HepG2 (cell line): Measurements from ENCODE around the gene AARSD1. TPM values are rescaled to one million over a fixed set of nuclear protein-coding genes. Genes with fewer than 3 reads are reported as not detected.

Experiments used
- FOXA1 ChIP-seq, 2 experiments: fragments of 450-650 bp in 1 of 2; sonication (generic) in 1 of 2; formaldehyde crosslinking in 1 of 2; IDR thresholded peaks; 2 replicates each; pipeline versions ENCODE4 v1.4.0 to v1.6.1; 2016 to 2020; ENCODE audit warnings: missing genetic modification reagents in 1 of 2
- HNF4G ChIP-seq, 2 experiments: sonication (generic) in 1 of 2; formaldehyde crosslinking in 1 of 2; IDR thresholded peaks; 2 replicates each; pipeline versions ENCODE4 v1.4.0 to v1.6.1; 2011 to 2020; ENCODE audit warnings: borderline replicate concordance in 2 of 2, low read depth in 2 of 2, mild to moderate bottlenecking in 2 of 2, low read length in 1 of 2, missing genetic modification reagents in 1 of 2, moderate library complexity in 1 of 2
- IKZF1 ChIP-seq: fragments of 450-650 bp; IDR thresholded peaks from 2 replicates; pipeline ENCODE4 v1.7.1; 2016
- MED13 ChIP-seq: sonication (generic); formaldehyde crosslinking; IDR thresholded peaks from 2 replicates; pipeline ENCODE4 v1.5.0; 2020; ENCODE audit warnings: missing genetic modification reagents
- NR1H2 ChIP-seq: sonication (generic); formaldehyde crosslinking; IDR thresholded peaks from 2 replicates; pipeline ENCODE4 v1.8.1; 2022; ENCODE audit warnings: low read depth, missing genetic modification reagents, borderline replicate concordance
- SATB2 ChIP-seq: sonication (generic); formaldehyde crosslinking; IDR thresholded peaks from 2 replicates; pipeline ENCODE4 v1.5.0; 2020; ENCODE audit warnings: missing genetic modification reagents
- TBL1XR1 ChIP-seq: fragments of 150-350 bp; IDR thresholded peaks from 2 replicates; pipeline ENCODE4 v1.6.1; 2014; ENCODE audit warnings: borderline replicate concordance, low read length; ENCODE audit not compliant: partially characterized antibody
- TCF12 ChIP-seq, 2 experiments: fragments of 450-650 bp in 1 of 2; sonication (generic) in 1 of 2; formaldehyde crosslinking in 1 of 2; IDR thresholded peaks; 2 replicates each; pipeline versions ENCODE4 v1.6.1 to v1.8.0; 2017 to 2022; ENCODE audit warnings: antibody characterized with exemption in 1 of 2, mild to moderate bottlenecking in 1 of 2, missing genetic modification reagents in 1 of 2, moderate library complexity in 1 of 2
- ZC3H13 ChIP-seq: sonication (generic); formaldehyde crosslinking; IDR thresholded peaks from 2 replicates; pipeline ENCODE4 v1.8.1; 2023; ENCODE audit warnings: mild to moderate bottlenecking, missing genetic modification reagents, moderate library complexity
- ZNF205 ChIP-seq: IDR thresholded peaks from 2 replicates; pipeline ENCODE4 v1.6.1; 2018; ENCODE audit warnings: missing biosample characterization, missing genetic modification reagents
- ZNF251 ChIP-seq: sonication (generic); formaldehyde crosslinking; IDR thresholded peaks from 2 replicates; pipeline ENCODE4 v1.9.0; 2021; ENCODE audit warnings: mild to moderate bottlenecking, missing genetic modification reagents
- ZNF326 ChIP-seq: sonication (generic); formaldehyde crosslinking; IDR thresholded peaks from 2 replicates; pipeline ENCODE4 v1.4.0; 2020; ENCODE audit warnings: missing genetic modification reagents, borderline replicate concordance
- ZNF432 ChIP-seq: sonication (generic); formaldehyde crosslinking; IDR thresholded peaks from 2 replicates; pipeline ENCODE4 v1.5.0; 2020; ENCODE audit warnings: missing genetic modification reagents, mild to moderate bottlenecking, borderline replicate concordance
- ZNF598 ChIP-seq: sonication (generic); formaldehyde crosslinking; IDR thresholded peaks from 2 replicates; pipeline ENCODE4 v1.5.1; 2020; ENCODE audit warnings: mild to moderate bottlenecking, missing genetic modification reagents, borderline replicate concordance
- ZZZ3 ChIP-seq: sonication (generic); formaldehyde crosslinking; IDR thresholded peaks from 2 replicates; pipeline ENCODE4 v1.4.0; 2020; ENCODE audit warnings: missing genetic modification reagents, mild to moderate bottlenecking, borderline replicate concordance
- polyA plus RNA-seq, 8 experiments: library from polyadenylated mRNA; depleted of rRNA in 3 of 8; stranded (reverse) in 7 of 8; unstranded in 1 of 8; fragments of >200 nt; fragmentation: Illumina TruSeq in 4 of 8; extraction: Trizol in 4 of 8; gene quantifications; 2 replicates each; pipeline versions ENCODE4 v1.2.1 to v1.2.3, GENCODE V29; 2011 to 2016; ENCODE audit warnings: low read depth in 4 of 8, missing spikeins in 1 of 8, mixed read lengths in 1 of 8; ENCODE audit not compliant: insufficient read depth in 1 of 8
- total RNA-seq, 5 experiments: library from RNA; depleted of rRNA; stranded (reverse); fragments of >200 nt; fragmentation: Illumina TruSeq; extraction: Trizol; gene quantifications; 2 replicates each; pipeline ENCODE4 v1.2.3, GENCODE V29; 2016; ENCODE audit warnings: low read depth in 1 of 5
- TF ChIP-seq, protein P1 (sequence below): sonication (generic); formaldehyde crosslinking; IDR thresholded peaks from 2 replicates; pipeline ENCODE4 v1.5.1; 2020; ENCODE audit warnings: missing genetic modification reagents, mild to moderate bottlenecking, borderline replicate concordance
- TF ChIP-seq, protein P2 (sequence below), 2 experiments: sonication (generic) in 1 of 2; formaldehyde crosslinking in 1 of 2; IDR thresholded peaks; 2 replicates each; pipeline versions ENCODE4 v1.5.1 to v1.6.1; 2011 to 2020; ENCODE audit warnings: borderline replicate concordance in 1 of 2, low read depth in 1 of 2, low read length in 1 of 2, mild to moderate bottlenecking in 1 of 2, missing genetic modification reagents in 1 of 2, moderate library complexity in 1 of 2
- TF ChIP-seq, protein P3 (sequence below): sonication (generic); formaldehyde crosslinking; IDR thresholded peaks from 2 replicates; pipeline ENCODE4 v1.4.0; 2020; ENCODE audit warnings: mild to moderate bottlenecking, low read depth, missing genetic modification reagents

Gene AARSD1
- total and polyA plus RNA-seq, 2 of the 13 experiments (the other 11 are each of a cell fraction or from before 2014, with no cell fraction given) = 24.7 to 29.3 TPM

DNA sequence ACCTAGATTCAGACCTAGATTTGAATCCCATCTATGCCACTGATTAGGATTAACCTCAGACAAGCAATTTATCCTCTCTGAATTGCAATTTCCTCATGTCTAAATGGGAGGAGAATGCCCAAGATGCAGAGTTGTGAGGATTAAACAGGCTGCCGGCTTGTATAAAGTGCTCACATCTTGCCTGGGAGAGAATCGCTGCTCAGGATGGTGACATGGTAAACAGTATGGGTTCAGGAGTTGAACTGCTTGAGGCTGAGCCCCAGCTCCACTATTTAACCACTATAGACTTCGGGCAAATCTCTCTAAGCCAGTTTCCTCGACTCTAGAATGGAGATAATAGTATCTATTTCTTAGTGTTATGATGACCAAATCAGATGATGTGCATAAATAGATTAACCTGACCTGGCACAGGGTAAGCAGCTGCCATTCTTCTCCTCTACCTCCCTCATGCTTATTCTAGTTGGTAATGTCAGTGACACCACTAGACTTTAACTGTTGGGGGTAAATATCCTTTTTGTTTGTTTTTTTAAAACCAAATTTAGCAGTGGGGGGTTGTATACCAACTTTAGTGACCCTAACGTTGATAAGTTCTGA is 33.2 kb upstream of the AARSD1 start (continued):
- TF ChIP-seq ZC3H13 (CRISPR knock-in tag) (0 out of 2 replicates have a peak, but pooled peaks have one; percentile 32), TCF12 (IDR thresholded peaks at IDR 0.05) (no peak), TCF12 (CRISPR knock-in tag; IDR thresholded peaks at IDR 0.05) (peak; percentile 42; the same call in 1 of the 2 replicates), ZNF598 (CRISPR knock-in tag) (no peak), ZNF432 (CRISPR knock-in tag) (no peak), SATB2 (CRISPR knock-in tag) (0 out of 2 replicates have a peak, but pooled peaks have one; percentile 50), ZZZ3 (0 out of 2 replicates have a peak, but pooled peaks have one; percentile 33), ZNF326 (no peak), ZNF205 (CRISPR knock-in tag) (0 out of 2 replicates have a peak, but pooled peaks have one; percentile 56), MED13 (CRISPR knock-in tag) (peak; percentile 21; the same call in 1 of the 2 replicates), HNF4G (IDR thresholded peaks at IDR 0.05; ENCODE audit: borderline replicate concordance, low read depth, low read length) (no peak), HNF4G (CRISPR knock-in tag; IDR thresholded peaks at IDR 0.05; ENCODE audit: borderline replicate concordance, low read depth) (no peak), TBL1XR1 (no peak), NR1H2 (no peak), IKZF1 (no peak), ZNF251 (CRISPR knock-in tag) (no peak), FOXA1 (IDR thresholded peaks at IDR 0.05) (no peak), FOXA1 (CRISPR knock-in tag; IDR thresholded peaks at IDR 0.05) (peak; percentile 43; the same call in 1 of the 2 replicates)
- TF ChIP-seq, protein P1, sequence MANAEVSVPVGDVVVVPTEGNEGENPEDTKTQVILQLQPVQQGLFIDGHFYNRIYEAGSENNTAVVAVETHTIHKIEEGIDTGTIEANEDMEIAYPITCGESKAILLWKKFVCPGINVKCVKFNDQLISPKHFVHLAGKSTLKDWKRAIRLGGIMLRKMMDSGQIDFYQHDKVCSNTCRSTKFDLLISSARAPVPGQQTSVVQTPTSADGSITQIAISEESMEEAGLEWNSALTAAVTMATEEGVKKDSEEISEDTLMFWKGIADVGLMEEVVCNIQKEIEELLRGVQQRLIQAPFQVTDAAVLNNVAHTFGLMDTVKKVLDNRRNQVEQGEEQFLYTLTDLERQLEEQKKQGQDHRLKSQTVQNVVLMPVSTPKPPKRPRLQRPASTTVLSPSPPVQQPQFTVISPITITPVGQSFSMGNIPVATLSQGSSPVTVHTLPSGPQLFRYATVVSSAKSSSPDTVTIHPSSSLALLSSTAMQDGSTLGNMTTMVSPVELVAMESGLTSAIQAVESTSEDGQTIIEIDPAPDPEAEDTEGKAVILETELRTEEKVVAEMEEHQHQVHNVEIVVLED = no peak
- TF ChIP-seq, protein P2, sequence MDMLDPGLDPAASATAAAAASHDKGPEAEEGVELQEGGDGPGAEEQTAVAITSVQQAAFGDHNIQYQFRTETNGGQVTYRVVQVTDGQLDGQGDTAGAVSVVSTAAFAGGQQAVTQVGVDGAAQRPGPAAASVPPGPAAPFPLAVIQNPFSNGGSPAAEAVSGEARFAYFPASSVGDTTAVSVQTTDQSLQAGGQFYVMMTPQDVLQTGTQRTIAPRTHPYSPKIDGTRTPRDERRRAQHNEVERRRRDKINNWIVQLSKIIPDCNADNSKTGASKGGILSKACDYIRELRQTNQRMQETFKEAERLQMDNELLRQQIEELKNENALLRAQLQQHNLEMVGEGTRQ (IDR thresholded peaks at IDR 0.05; ENCODE audit: low read depth, low read length) = no peak
- TF ChIP-seq, protein P2 (CRISPR knock-in tag; IDR thresholded peaks at IDR 0.05; ENCODE audit: borderline replicate concordance) = no peak
- TF ChIP-seq, protein P3, sequence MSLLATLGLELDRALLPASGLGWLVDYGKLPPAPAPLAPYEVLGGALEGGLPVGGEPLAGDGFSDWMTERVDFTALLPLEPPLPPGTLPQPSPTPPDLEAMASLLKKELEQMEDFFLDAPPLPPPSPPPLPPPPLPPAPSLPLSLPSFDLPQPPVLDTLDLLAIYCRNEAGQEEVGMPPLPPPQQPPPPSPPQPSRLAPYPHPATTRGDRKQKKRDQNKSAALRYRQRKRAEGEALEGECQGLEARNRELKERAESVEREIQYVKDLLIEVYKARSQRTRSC (CRISPR knock-in tag) = no peak
